H9 (cell line): ENCODE data around the gene MAPK7. TPM values are rescaled to one million over a fixed set of nuclear protein-coding genes. Genes with fewer than 3 reads are reported as not detected.

Source experiments
- DNase-seq: peaks from one replicate; pipeline ENCODE4 v3.0.0-alpha.2; 2017
- H2AFZ ChIP-seq: one replicate; pipeline ENCODE4 v1.6.1; 2013; ENCODE audit warnings: mild to moderate bottlenecking, low read length, control low read depth, moderate library complexity
- H2AK5ac ChIP-seq: 2 replicates; pipeline ENCODE4 v1.6.1; 2013; ENCODE audit warnings: low read length, control low read depth, mixed read lengths; ENCODE audit not compliant: insufficient read length
- H2BK120ac ChIP-seq: one replicate; pipeline ENCODE4 v1.6.1; 2013; ENCODE audit warnings: low read depth, mild to moderate bottlenecking, low read length, control low read depth, inconsistent platforms; ENCODE audit not compliant: poor library complexity, severe bottlenecking
- H2BK12ac ChIP-seq: 2 replicates; pipeline ENCODE4 v1.6.1; 2013; ENCODE audit warnings: low read length, control low read depth, mixed read lengths, low read depth; ENCODE audit not compliant: insufficient read length
- H2BK15ac ChIP-seq: 2 replicates; pipeline ENCODE4 v1.6.1; 2013; ENCODE audit warnings: low read depth, low read length, control low read depth
- H2BK20ac ChIP-seq: one replicate; pipeline ENCODE4 v1.6.1; 2013; ENCODE audit warnings: low read depth, mild to moderate bottlenecking, low read length, control low read depth, inconsistent platforms; ENCODE audit not compliant: poor library complexity, severe bottlenecking
- H2BK5ac ChIP-seq: 2 replicates; pipeline ENCODE4 v1.6.1; 2013; ENCODE audit warnings: low read length, control low read depth, mixed read lengths; ENCODE audit not compliant: insufficient read length
- H3K14ac ChIP-seq: 2 replicates; pipeline ENCODE4 v1.6.1; 2013; ENCODE audit warnings: low read length, control low read depth; ENCODE audit not compliant: insufficient read depth
- H3K18ac ChIP-seq: 2 replicates; pipeline ENCODE4 v1.6.1; 2013; ENCODE audit warnings: low read depth, mild to moderate bottlenecking, mixed read lengths, low read length, control low read depth; ENCODE audit not compliant: insufficient read length
- H3K23ac ChIP-seq: 2 replicates; pipeline ENCODE4 v1.6.1; 2013; ENCODE audit warnings: low read length, control low read depth, mixed read lengths, low read depth; ENCODE audit not compliant: insufficient read length
- H3K23me2 ChIP-seq: 2 replicates; pipeline ENCODE4 v1.6.1; 2013; ENCODE audit warnings: low read depth, mild to moderate bottlenecking, mixed read lengths, low read length, control low read depth; ENCODE audit not compliant: insufficient read length, poor library complexity, severe bottlenecking
- H3K27ac ChIP-seq: 2 replicates; pipeline ENCODE4 v1.5.1; 2013; ENCODE audit warnings: low read length, control low read depth, mixed read lengths, low read depth; ENCODE audit not compliant: insufficient read length
- H3K27me3 ChIP-seq: 2 replicates; pipeline ENCODE4 v1.6.1; 2013; ENCODE audit warnings: low read length, control low read depth, inconsistent platforms; ENCODE audit not compliant: insufficient read depth
- H3K4ac ChIP-seq: 2 replicates; pipeline ENCODE4 v1.6.1; 2013; ENCODE audit warnings: low read depth, mild to moderate bottlenecking, control low read depth, inconsistent platforms, low read length, moderate library complexity
- H3K4me1 ChIP-seq: 2 replicates; pipeline ENCODE4 v1.6.1; 2013; ENCODE audit warnings: low read length, control low read depth, inconsistent platforms; ENCODE audit not compliant: insufficient read depth
- H3K4me2 ChIP-seq: 2 replicates; pipeline ENCODE4 v1.6.1; 2013; ENCODE audit warnings: low read length, control low read depth, mixed read lengths; ENCODE audit not compliant: insufficient read length, insufficient read depth
- H3K56ac ChIP-seq: 2 replicates; pipeline ENCODE4 v1.6.1; 2013; ENCODE audit warnings: low read depth, mild to moderate bottlenecking, mixed read lengths, low read length, control low read depth; ENCODE audit not compliant: insufficient read length
- H3K79me1 ChIP-seq: 2 replicates; pipeline ENCODE4 v1.6.1; 2013; ENCODE audit warnings: low read depth, mild to moderate bottlenecking, moderate library complexity, low read length, control low read depth, inconsistent platforms; ENCODE audit not compliant: insufficient read depth, poor library complexity, severe bottlenecking
- H3K79me2 ChIP-seq: 2 replicates; pipeline ENCODE4 v1.6.1; 2013; ENCODE audit warnings: low read length, control low read depth, inconsistent platforms; ENCODE audit not compliant: insufficient read depth
- H3K9ac ChIP-seq: 2 replicates; pipeline ENCODE4 v1.6.1; 2013; ENCODE audit warnings: low read length, control low read depth, mixed read lengths; ENCODE audit not compliant: insufficient read length; ENCODE audit errors: extremely low read depth
- H3K9me3 ChIP-seq: one replicate; pipeline ENCODE4 v1.6.1; 2013; ENCODE audit warnings: low read depth, low read length, inconsistent platforms; ENCODE audit not compliant: control insufficient read depth
- H3T11ph ChIP-seq: one replicate; pipeline ENCODE4 v1.6.1; 2013; ENCODE audit warnings: mild to moderate bottlenecking, low read length, control low read depth, inconsistent platforms
- H4K20me1 ChIP-seq: one replicate; pipeline ENCODE4 v1.6.1; 2013; ENCODE audit not compliant: control insufficient read depth, insufficient read length, insufficient read depth
- H4K5ac ChIP-seq: 2 replicates; pipeline ENCODE4 v1.6.1; 2013; ENCODE audit warnings: low read depth, mild to moderate bottlenecking, mixed read lengths, low read length, control low read depth; ENCODE audit not compliant: insufficient read length
- H4K8ac ChIP-seq: replicated peaks from 2 replicates; pipeline ENCODE4 v1.6.1; 2013; ENCODE audit warnings: low read length, control low read depth, mixed read lengths, low read depth; ENCODE audit not compliant: insufficient read length
- H4K91ac ChIP-seq: 2 replicates; pipeline ENCODE4 v1.6.1; 2013; ENCODE audit warnings: low read depth, mild to moderate bottlenecking, moderate library complexity, mixed read lengths, low read length, control low read depth; ENCODE audit not compliant: insufficient read length
- H3K27ac Mint-ChIP-seq, 3 experiments: 2 replicates in 2 of 3; 3 replicates in 1 of 3; pipeline ENCODE4 v1.8.0; 2020 to 2021; ENCODE audit warnings: mixed read lengths in 3 of 3, mild to moderate bottlenecking in 1 of 3, moderate library complexity in 1 of 3
- H3K27me3 Mint-ChIP-seq: 2 replicates; pipeline ENCODE4 v1.8.0; 2021; ENCODE audit warnings: low read depth, mild to moderate bottlenecking, moderate library complexity, mixed read lengths
- H3K36me3 Mint-ChIP-seq, 3 experiments: 2 replicates in 2 of 3; 3 replicates in 1 of 3; pipeline ENCODE4 v1.8.0; 2020 to 2021; ENCODE audit warnings: low read depth in 3 of 3, mixed read lengths in 3 of 3; ENCODE audit not compliant: insufficient read depth in 1 of 3
- H3K4me1 Mint-ChIP-seq, 2 experiments: 2 replicates each; pipeline ENCODE4 v1.8.0; 2020; ENCODE audit warnings: mixed read lengths in 2 of 2
- H3K4me3 Mint-ChIP-seq, 2 experiments: 2 replicates in 1 of 2; 3 replicates in 1 of 2; pipeline ENCODE4 v1.8.0; 2020 to 2021; ENCODE audit warnings: mild to moderate bottlenecking in 2 of 2, mixed read lengths in 2 of 2, moderate library complexity in 1 of 2
- H3K9me3 Mint-ChIP-seq, 2 experiments: 2 replicates in 1 of 2; 3 replicates in 1 of 2; pipeline ENCODE4 v1.8.0; 2020; ENCODE audit warnings: mild to moderate bottlenecking in 2 of 2, mixed read lengths in 2 of 2, moderate library complexity in 1 of 2
- CTCF ChIP-seq: fragments of 200-600 bp; sonication (generic); conservative IDR thresholded peaks from 3 replicates; pipeline ENCODE4 v1.8.0; 2021; ENCODE audit warnings: antibody characterized with exemption, mild to moderate bottlenecking
- WGBS: extraction: QIAGEN DNeasy Blood & Tissue Kit; methylation state at CpG from one replicate; pipeline ENCODE4 v1.1.7; 2013; ENCODE audit warnings: missing lambda C conversion rate, low lambda C conversion rate, mixed read lengths; ENCODE audit not compliant: insufficient read length; ENCODE audit errors: extremely low coverage; 5-methylcytosine and 5-hydroxymethylcytosine counted together
- total RNA-seq: library from RNA; stranded (reverse); gene quantifications from 2 replicates; pipeline ENCODE4 v1.2.1, GENCODE V29; 2021

Gene MAPK7
- total RNA-seq, 1 experiment from 2014 or later: 43.8 TPM

DNA sequence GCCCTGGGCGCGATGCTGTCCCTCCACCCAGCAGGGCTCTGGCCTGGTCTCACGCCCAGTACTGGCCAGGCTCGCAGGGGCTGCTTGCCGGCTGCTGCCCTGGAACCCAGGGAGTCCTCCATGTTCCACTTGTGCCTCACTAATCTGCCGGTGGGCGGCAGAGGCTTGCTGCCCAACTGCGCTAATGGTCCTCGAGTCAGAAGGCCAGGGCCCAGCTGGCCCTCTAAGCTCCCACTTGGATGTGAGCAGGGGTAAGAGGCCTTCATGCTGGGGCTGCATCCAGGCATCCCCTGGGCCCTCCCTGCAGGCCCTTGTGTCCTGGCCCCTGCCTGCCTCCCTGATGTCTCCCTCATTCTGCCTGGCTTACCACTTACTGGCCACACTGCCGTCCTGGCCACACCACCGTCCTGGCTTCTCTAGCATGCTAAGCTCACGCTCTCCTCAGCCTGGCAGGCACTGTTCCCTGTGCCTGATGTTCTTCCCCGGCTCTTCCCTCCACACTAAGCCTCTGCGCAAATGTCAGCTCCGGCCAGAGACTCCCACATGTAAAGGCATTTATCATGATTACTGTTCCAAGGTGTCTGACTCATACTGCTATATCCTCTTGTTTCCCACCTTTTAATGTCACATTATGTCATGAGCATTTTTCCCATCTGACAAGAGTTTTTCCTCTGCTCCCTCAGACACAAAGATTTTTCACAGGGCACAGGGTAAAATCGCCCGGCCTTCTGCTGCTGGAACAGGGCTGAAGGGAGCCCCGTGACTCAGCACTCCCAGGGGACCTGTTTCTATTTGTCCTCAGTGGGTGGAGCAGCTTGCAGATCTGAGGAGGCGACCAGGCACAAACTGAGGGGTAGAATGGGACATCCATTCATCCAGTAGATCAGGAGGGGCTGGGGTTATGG is 31.7 kb upstream of the MAPK7 start:
- Histone ChIP-seq H3K14ac (no peak overlapping the region), H4K20me1 (no peaks in the 10 kb centered on the region), H3K4me1 (no peaks in the 10 kb centered on the region), H2BK20ac (no peak overlapping the region), H3K23ac (no peak overlapping the region), H3K27ac (no peak overlapping the region), H3K56ac (no peak overlapping the region), H2AK5ac (no peak overlapping the region), H3K23me2 (no peaks in the 10 kb centered on the region), H2BK15ac (no peak overlapping the region), H3K9me3 (no peaks in the 10 kb centered on the region), H4K91ac (no peak overlapping the region), H2AFZ (no peak overlapping the region), H3K4me2 (no peak overlapping the region), H3K79me2 (no peaks in the 10 kb centered on the region), H4K8ac (no peak overlapping the region), H3K4ac (no peak overlapping the region), H3K27me3 (no peaks in the 10 kb centered on the region), H2BK120ac (no peak overlapping the region), H3K79me1 (no peaks in the 10 kb centered on the region), H2BK12ac (no peak overlapping the region), H3K18ac (no peak overlapping the region), H3T11ph (no peak overlapping the region), H4K5ac (no peak overlapping the region), H3K9ac (no peak overlapping the region), H2BK5ac (no peak overlapping the region)
- peak; percentile 30 for DNase-seq
- Mint-ChIP-seq H3K4me3 (no peak overlapping the region), H3K27me3 (no peaks in the 10 kb centered on the region), H3K36me3 (peaks cover 6 to 26% (median 17%) of the 10 kb centered on the region in 3 experiments; a peak in 6 of 7 replicates), H3K27ac (peak overlapping the region; percentile 2 to 58 (median 37); a peak in 4 of 7 replicates), H3K4me1 (peaks cover 7 to 12% of the 10 kb centered on the region in 2 experiments), H3K9me3 (no peaks in the 10 kb centered on the region)
- TF ChIP-seq CTCF: no peak
- no CpG with 5 or more reads among the region's 19 CpGs for WGBS
